Small intestine (tissue), 7 donors: ENCODE data around the gene ZNF331. TPM values are rescaled to one million over a fixed set of nuclear protein-coding genes. Genes with fewer than 3 reads are reported as not detected.
A peak's percentile ranks its signal among the peaks of the same experiment; 100 is the strongest.

ENCODE experiments used
- DNase-seq, 2 donors: peaks; one replicate each; pipeline versions ENCODE4 v3.0.0 to v3.0.0-alpha.2; 2013
- FAIRE-seq: peaks from 2 replicates; lab custom pipeline; 2012; peaks lifted over from hg19 to GRCh38; lab: Jason Lieb, UNC
- H3K27ac ChIP-seq, 3 donors: one replicate each; pipeline ENCODE4 v1.5.1; 2013; ENCODE audit warnings: low read length in 2 of 3, mild to moderate bottlenecking in 2 of 3, control low read depth in 1 of 3, inconsistent platforms in 1 of 3, low read depth in 1 of 3, moderate library complexity in 1 of 3
- H3K27me3 ChIP-seq, 3 donors: one replicate each; pipeline ENCODE4 v1.6.1; 2013; ENCODE audit warnings: low read length in 3 of 3, inconsistent platforms in 1 of 3; ENCODE audit not compliant: control insufficient read depth in 3 of 3, insufficient read depth in 3 of 3
- H3K36me3 ChIP-seq, 3 donors: one replicate each; pipeline ENCODE4 v1.6.1; 2013; ENCODE audit warnings: low read length in 3 of 3, inconsistent platforms in 1 of 3, low read depth in 1 of 3, mild to moderate bottlenecking in 1 of 3, moderate library complexity in 1 of 3; ENCODE audit not compliant: control insufficient read depth in 3 of 3, insufficient read depth in 2 of 3
- H3K4me1 ChIP-seq, 3 donors: one replicate each; pipeline ENCODE4 v1.6.1; 2013; ENCODE audit warnings: low read length in 2 of 3, inconsistent platforms in 1 of 3, low read depth in 1 of 3, mild to moderate bottlenecking in 1 of 3, moderate library complexity in 1 of 3; ENCODE audit not compliant: control insufficient read depth in 3 of 3, insufficient read depth in 2 of 3
- H3K4me3 ChIP-seq, 3 donors: one replicate each; pipeline ENCODE4 v1.5.1; 2013; ENCODE audit warnings: low read length in 3 of 3, control low read depth in 1 of 3, inconsistent platforms in 1 of 3, low read depth in 1 of 3, mild to moderate bottlenecking in 1 of 3, moderate library complexity in 1 of 3
- H3K9me3 ChIP-seq, 2 donors: one replicate each; pipeline ENCODE4 v1.6.1; 2013; ENCODE audit warnings: low read depth in 1 of 2, low read length in 1 of 2; ENCODE audit not compliant: control insufficient read depth in 2 of 2, insufficient read depth in 1 of 2
- WGBS, 3 donors: extraction: QIAGEN DNeasy Blood & Tissue Kit; methylation state at CpG; one replicate each; pipeline ENCODE4 v1.1.7; 2013; 5-methylcytosine and 5-hydroxymethylcytosine counted together
- polyA plus RNA-seq, 4 donors: library from polyadenylated mRNA; stranded (reverse) in 3 of 4; unstranded in 1 of 4; fragments of 200-250 nt in 3 of 4; fragments of 120-200 nt in 1 of 4; gene quantifications; one replicate each; pipeline versions ENCODE4 v1.2.1 to v1.2.3, GENCODE V29; 2013
- donor health status: healthy with polysubstance abuse.
- donor health status: control.
- donor health status: control.
- donor health status: Bipolar disorder and iron deficiency.
- donor health status: healthy.

ZNF331 gene
- polyA plus RNA-seq, 4 donors = 2.2 to 18.5 (median 4.7) TPM

- no peaks in the 10 kb centered on the region for H3K27me3 ChIP-seq
- DNase-seq (no peak), FAIRE-seq (no peak)
- 83 to 88% (median 86%) methylated on average over 25 of the region's 25 CpGs for WGBS, 3 donors
- peaks cover 0 to 7% (median 2%) of the 10 kb centered on the region in 3 donors for H3K36me3 ChIP-seq
- H3K4me3 ChIP-seq = no peak overlapping the region
- H3K27ac ChIP-seq = no peak overlapping the region
- no peaks in the 10 kb centered on the region for H3K4me1 ChIP-seq
- no peaks in the 10 kb centered on the region for H3K9me3 ChIP-seq
These were observed 7.5 kb downstream of the ZNF331 start for GRCh38 chr19:53545271-53546065.

- peaks cover 0 to 7% (median 0%) of the 10 kb centered on the region in 3 donors for H3K36me3 ChIP-seq
- no peaks in the 10 kb centered on the region for H3K27me3 ChIP-seq
- DNase-seq (no peak), FAIRE-seq (no peak)
- H3K27ac ChIP-seq = no peak overlapping the region
- 53 to 66% (median 59%) methylated on average over 7 of the region's 7 CpGs for WGBS, 3 donors
- no peaks in the 10 kb centered on the region for H3K9me3 ChIP-seq
- no peak overlapping the region for H3K4me3 ChIP-seq
- H3K4me1 ChIP-seq = no peaks in the 10 kb centered on the region
These were observed 9.0 kb downstream of the ZNF331 start for GRCh38 chr19:53546758-53547513.

GRCh38 chr19:53549340-53549739, 11.4 kb downstream of the ZNF331 start:
- H3K4me3 ChIP-seq = no peak overlapping the region
- H3K36me3 ChIP-seq = peaks cover 0 to 7% (median 0%) of the 10 kb centered on the region in 3 donors
- H3K9me3 ChIP-seq = no peaks in the 10 kb centered on the region
- FAIRE-seq = no peak
- peak overlapping the region in 1 of 3 donors; percentile 70 for H3K27ac ChIP-seq
- DNase-seq = no peak
- no peaks in the 10 kb centered on the region for H3K4me1 ChIP-seq
- no peaks in the 10 kb centered on the region for H3K27me3 ChIP-seq
- WGBS, 3 donors = 55 to 66% (median 56%) methylated on average over 3 of the region's 3 CpGs

- FAIRE-seq (no peak), DNase-seq (no peak)
- Histone ChIP-seq H3K27me3 (no peaks in the 10 kb centered on the region), H3K36me3 (peaks cover 0 to 3% (median 2%) of the 10 kb centered on the region in 3 donors), H3K27ac (no peak overlapping the region), H3K4me1 (no peaks in the 10 kb centered on the region), H3K9me3 (no peaks in the 10 kb centered on the region), H3K4me3 (no peak overlapping the region)
- 90 to 92% (median 92%) methylated on average over 6 of the region's 6 CpGs for WGBS, 3 donors
These were observed 14.2 kb downstream of the ZNF331 start for GRCh38 chr19:53552001-53552721.

GRCh38 chr19:53553156-53553555, 15.2 kb downstream of the ZNF331 start:
- no peak for DNase-seq
- no peak for FAIRE-seq
- Histone ChIP-seq H3K36me3 (peaks cover 0 to 4% (median 2%) of the 10 kb centered on the region in 3 donors), H3K4me1 (no peaks in the 10 kb centered on the region), H3K4me3 (no peak overlapping the region), H3K27me3 (no peaks in the 10 kb centered on the region), H3K27ac (no peak overlapping the region), H3K9me3 (no peaks in the 10 kb centered on the region)
- WGBS, 3 donors = 79 to 82% (median 82%) methylated on average over 2 of the region's 2 CpGs

- FAIRE-seq = no peak
- WGBS, 3 donors = 37 to 61% (median 56%) methylated on average over 76 to 77 of the region's 77 CpGs
- peaks cover 0 to 4% (median 2%) of the 10 kb centered on the region in 3 donors for H3K36me3 ChIP-seq
These were observed 16.2 kb downstream of the ZNF331 start for GRCh38 chr19:53553865-53554791.

GRCh38 chr19:53554804-53555203, 16.9 kb downstream of the ZNF331 start:
- FAIRE-seq (no peak), DNase-seq (no peak)
- 43 to 48% (median 45%) methylated on average over 23 to 24 of the region's 24 CpGs for WGBS, 3 donors
- H3K27me3 ChIP-seq = no peaks in the 10 kb centered on the region
- H3K4me1 ChIP-seq = no peaks in the 10 kb centered on the region
- H3K27ac ChIP-seq = peak overlapping the region; percentile 30 to 91 (median 60)
- peaks cover 0 to 4% (median 2%) of the 10 kb centered on the region in 3 donors for H3K36me3 ChIP-seq
- no peaks in the 10 kb centered on the region for H3K9me3 ChIP-seq
- H3K4me3 ChIP-seq = peak overlapping the region; percentile 27 to 60 (median 49)

More at GRCh38 chr19:53553865-53554791, 16.2 kb downstream of the ZNF331 start:
- peak; percentile 82 to 91 for DNase-seq
- Histone ChIP-seq H3K4me1 (no peaks in the 10 kb centered on the region), H3K4me3 (peak overlapping the region; percentile 27 to 60 (median 49)), H3K9me3 (no peaks in the 10 kb centered on the region), H3K27me3 (no peaks in the 10 kb centered on the region), H3K27ac (peak overlapping the region; percentile 30 to 91 (median 60))
